Measurements from ENCODE around the gene ZSWIM3.
A peak's percentile ranks its signal among the peaks of the same experiment; 100 is the strongest.

Gene ZSWIM3

GRCh38 chr20:45874576-45874975 lies 17.2 kb downstream of the ZSWIM3 start:
- Histone ChIP-seq H3F3A (ENCODE audit: insufficient read depth, low read length) (no peaks in the 10 kb centered on the region), H3K9ac (ENCODE audit: low read length) (no peak overlapping the region), H3K27ac (ENCODE audit: low read length) (no peak overlapping the region), H3K79me2 (ENCODE audit: low read length) (no peaks in the 10 kb centered on the region), H2AFZ (ENCODE audit: low read length) (no peak overlapping the region), H3K4me2 (ENCODE audit: low read depth, low read length) (no peak overlapping the region), H3K36me3 (replicated peaks; ENCODE audit: insufficient read depth, low read length) (no peaks in the 10 kb centered on the region), H3K27me3 (replicated peaks; ENCODE audit: insufficient read depth, low read length) (no peaks in the 10 kb centered on the region), H4K20me1 (ENCODE audit: insufficient read depth, low read length) (no peaks in the 10 kb centered on the region), H3K9me2 (replicated peaks; ENCODE audit: insufficient read depth, low read length) (no peaks in the 10 kb centered on the region), H3K9me3 (replicated peaks; ENCODE audit: insufficient read depth, low read length) (no peaks in the 10 kb centered on the region), H3K4me1 (ENCODE audit: low read length) (no peaks in the 10 kb centered on the region), H3K4me3 (ENCODE audit: low read length) (no peak overlapping the region)
- TF ChIP-seq EZH2 (optimal IDR thresholded peaks at IDR 0.05; ENCODE audit: low read depth, low read length) (no peak), EZH2phosphoT487 (IDR thresholded peaks at IDR 0.05; ENCODE audit: low read length) (no peak)
- TF ChIP-seq, protein P1, sequence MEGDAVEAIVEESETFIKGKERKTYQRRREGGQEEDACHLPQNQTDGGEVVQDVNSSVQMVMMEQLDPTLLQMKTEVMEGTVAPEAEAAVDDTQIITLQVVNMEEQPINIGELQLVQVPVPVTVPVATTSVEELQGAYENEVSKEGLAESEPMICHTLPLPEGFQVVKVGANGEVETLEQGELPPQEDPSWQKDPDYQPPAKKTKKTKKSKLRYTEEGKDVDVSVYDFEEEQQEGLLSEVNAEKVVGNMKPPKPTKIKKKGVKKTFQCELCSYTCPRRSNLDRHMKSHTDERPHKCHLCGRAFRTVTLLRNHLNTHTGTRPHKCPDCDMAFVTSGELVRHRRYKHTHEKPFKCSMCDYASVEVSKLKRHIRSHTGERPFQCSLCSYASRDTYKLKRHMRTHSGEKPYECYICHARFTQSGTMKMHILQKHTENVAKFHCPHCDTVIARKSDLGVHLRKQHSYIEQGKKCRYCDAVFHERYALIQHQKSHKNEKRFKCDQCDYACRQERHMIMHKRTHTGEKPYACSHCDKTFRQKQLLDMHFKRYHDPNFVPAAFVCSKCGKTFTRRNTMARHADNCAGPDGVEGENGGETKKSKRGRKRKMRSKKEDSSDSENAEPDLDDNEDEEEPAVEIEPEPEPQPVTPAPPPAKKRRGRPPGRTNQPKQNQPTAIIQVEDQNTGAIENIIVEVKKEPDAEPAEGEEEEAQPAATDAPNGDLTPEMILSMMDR (IDR thresholded peaks at IDR 0.05; ENCODE audit: low read length) = no peak
- DNase-seq = no peak

DNA sequence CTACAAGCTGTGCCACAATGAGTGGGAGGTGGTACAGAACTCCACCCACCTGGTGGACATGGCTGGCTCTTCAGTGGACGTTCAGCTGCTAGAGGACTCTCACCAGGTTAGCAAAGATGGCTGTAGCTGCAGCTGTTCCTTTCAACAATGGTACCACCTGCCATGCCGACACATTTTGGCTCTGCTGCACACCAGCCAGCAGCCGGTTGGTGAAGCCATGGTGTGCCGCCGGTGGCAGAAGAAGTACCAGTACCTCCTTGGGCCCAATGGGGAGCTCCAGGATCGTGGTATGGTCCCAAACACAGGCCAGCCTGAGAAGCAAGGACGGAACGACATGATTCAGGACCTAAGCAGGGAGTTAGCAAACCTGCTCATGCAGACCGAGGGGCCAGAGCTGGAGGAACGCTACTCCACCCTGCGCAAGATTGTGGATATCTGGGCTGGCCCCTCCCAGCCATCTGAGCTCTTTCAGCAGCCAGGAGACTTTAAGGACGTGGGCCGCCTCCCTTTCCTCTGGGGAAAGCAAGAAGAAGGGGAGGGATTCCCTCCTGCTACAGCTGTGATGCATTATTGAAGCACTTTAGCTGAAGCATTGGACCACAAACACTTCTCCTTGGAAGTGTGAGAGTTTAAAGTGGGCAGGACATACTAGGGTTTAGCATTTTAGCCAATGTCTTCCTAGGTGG lies 20.8 kb downstream of the ZSWIM3 start:
- TF ChIP-seq EZH2phosphoT487 (IDR thresholded peaks at IDR 0.05; ENCODE audit: low read length) (no peak), EZH2 (optimal IDR thresholded peaks at IDR 0.05; ENCODE audit: low read depth, low read length) (no peak)
- TF ChIP-seq, protein P1 (IDR thresholded peaks at IDR 0.05; ENCODE audit: low read length) = no peak
- DNase-seq = no peak
- Histone ChIP-seq H3K4me3 (ENCODE audit: low read length) (no peak overlapping the region), H3K27me3 (replicated peaks; ENCODE audit: insufficient read depth, low read length) (no peaks in the 10 kb centered on the region), H4K20me1 (ENCODE audit: insufficient read depth, low read length) (no peaks in the 10 kb centered on the region), H3K9me3 (replicated peaks; ENCODE audit: insufficient read depth, low read length) (no peaks in the 10 kb centered on the region), H3K4me2 (ENCODE audit: low read depth, low read length) (no peak overlapping the region), H3K36me3 (replicated peaks; ENCODE audit: insufficient read depth, low read length) (no peaks in the 10 kb centered on the region), H3F3A (ENCODE audit: insufficient read depth, low read length) (no peaks in the 10 kb centered on the region), H2AFZ (ENCODE audit: low read length) (no peak overlapping the region), H3K79me2 (ENCODE audit: low read length) (peaks cover 14% of the 10 kb centered on the region), H3K27ac (ENCODE audit: low read length) (no peak overlapping the region), H3K9me2 (replicated peaks; ENCODE audit: insufficient read depth, low read length) (no peaks in the 10 kb centered on the region), H3K9ac (ENCODE audit: low read length) (no peak overlapping the region), H3K4me1 (ENCODE audit: low read length) (no peaks in the 10 kb centered on the region)

DNA sequence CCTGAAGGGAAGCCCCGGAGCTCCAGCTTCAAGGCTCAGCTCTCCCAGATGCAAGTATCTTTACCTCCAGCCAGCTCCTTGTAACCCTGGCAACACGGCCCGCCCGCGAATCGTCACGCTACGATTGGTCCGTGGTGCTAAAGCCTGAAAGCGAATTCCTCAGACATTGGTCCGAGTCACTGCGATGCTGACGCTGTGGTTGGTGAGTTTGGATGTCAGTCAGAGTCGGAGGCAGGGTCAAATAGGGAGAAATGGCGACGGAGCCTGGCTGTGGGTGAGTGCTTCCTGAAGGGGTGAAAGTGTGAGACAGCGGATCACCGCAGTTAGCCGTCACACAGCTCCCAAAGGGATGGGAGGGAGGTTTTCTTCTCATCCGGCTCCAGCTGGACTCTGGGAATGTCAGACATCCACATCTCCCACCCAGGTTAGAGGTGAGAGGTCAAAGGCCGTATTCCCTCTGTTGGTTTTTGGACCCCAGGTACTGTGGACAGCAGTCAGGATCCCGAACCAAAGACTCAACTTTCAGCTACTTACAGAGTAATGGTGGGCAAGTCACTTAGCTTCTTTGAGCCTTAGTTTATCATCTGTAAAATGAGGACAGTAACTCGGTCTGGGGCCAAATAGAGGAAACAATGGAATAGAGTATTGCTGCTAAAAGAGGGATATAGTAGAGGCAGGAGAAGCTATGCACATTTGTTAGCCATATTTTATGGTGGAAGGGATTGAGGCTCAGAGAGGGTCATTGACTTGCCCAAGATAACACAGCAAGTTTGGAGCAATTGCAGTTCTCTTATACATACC lies 23.8 kb downstream of the ZSWIM3 start, which contains the start of gene ZSWIM1:
Gene ZSWIM1, plus strand, starts transcription at position 240 of the 801 bp plus-strand sequence. CDS start 1,366 bp downstream, outside the sequence.
- Histone ChIP-seq H2AFZ (ENCODE audit: low read length) (peak within 1 kb of the TSS; percentile 77), H3K36me3 (replicated peaks; ENCODE audit: insufficient read depth, low read length) (no peaks in the 10 kb centered on the region), H3K27ac (ENCODE audit: low read length) (peak within 1 kb of the TSS; percentile 16; the same call in 1 of the 2 replicates)

More for the DNA sequence above, 23.8 kb downstream of the ZSWIM3 start, which contains the start of gene ZSWIM1:
- TF ChIP-seq EZH2 (optimal IDR thresholded peaks at IDR 0.05; ENCODE audit: low read depth, low read length) (no peak), EZH2phosphoT487 (IDR thresholded peaks at IDR 0.05; ENCODE audit: low read length) (no peak)
- TF ChIP-seq, protein P1 (IDR thresholded peaks at IDR 0.05; ENCODE audit: low read length) = no peak
- H3K79me2 ChIP-seq (ENCODE audit: low read length) = peaks cover 14% of the 10 kb centered on the region
- H3K4me2 ChIP-seq (ENCODE audit: low read depth, low read length) = peak within 1 kb of the TSS; percentile 72
- peak within 1 kb of the TSS; percentile 75 for H3K9ac ChIP-seq (ENCODE audit: low read length)
- no peaks in the 10 kb centered on the region for H3K27me3 ChIP-seq (replicated peaks; ENCODE audit: insufficient read depth, low read length)
- H3K9me2 ChIP-seq (replicated peaks; ENCODE audit: insufficient read depth, low read length) = no peaks in the 10 kb centered on the region
- H3F3A ChIP-seq (ENCODE audit: insufficient read depth, low read length) = no peaks in the 10 kb centered on the region; the same call in 1 of the 2 replicates
- DNase-seq = peak; percentile 99
- no peaks in the 10 kb centered on the region for H3K4me1 ChIP-seq (ENCODE audit: low read length)
- peak within 1 kb of the TSS; percentile 91 for H3K4me3 ChIP-seq (ENCODE audit: low read length)
- H4K20me1 ChIP-seq (ENCODE audit: insufficient read depth, low read length) = no peaks in the 10 kb centered on the region
- no peaks in the 10 kb centered on the region for H3K9me3 ChIP-seq (replicated peaks; ENCODE audit: insufficient read depth, low read length)
